HepG2 (cell line): Measurements from ENCODE around the gene FAM3B. TPM values are rescaled to one million over a fixed set of nuclear protein-coding genes. Genes with fewer than 3 reads are reported as not detected.

Experiments
- CSRNP1 ChIP-seq: sonication (generic); formaldehyde crosslinking; IDR thresholded peaks from 2 replicates; pipeline ENCODE4 v1.8.1; 2023; ENCODE audit warnings: mild to moderate bottlenecking, missing genetic modification reagents
- FOXA1 ChIP-seq, 2 experiments: fragments of 450-650 bp in 1 of 2; sonication (generic) in 1 of 2; formaldehyde crosslinking in 1 of 2; IDR thresholded peaks; 2 replicates each; pipeline versions ENCODE4 v1.4.0 to v1.6.1; 2016 to 2020; ENCODE audit warnings: missing genetic modification reagents in 1 of 2
- JUND ChIP-seq: sonication (generic); formaldehyde crosslinking; IDR thresholded peaks from 2 replicates; pipeline ENCODE4 v1.8.0; 2022; ENCODE audit warnings: mild to moderate bottlenecking, missing genetic modification reagents
- RAD51 ChIP-seq: fragments of 450-650 bp; IDR thresholded peaks from 2 replicates; pipeline ENCODE4 v1.6.1; 2016; ENCODE audit warnings: borderline replicate concordance
- TERF1 ChIP-seq: sonication (generic); formaldehyde crosslinking; IDR thresholded peaks from 2 replicates; pipeline ENCODE4 v1.8.0; 2022; ENCODE audit warnings: mild to moderate bottlenecking, missing genetic modification reagents, moderate library complexity
- ZFYVE20 ChIP-seq: sonication (generic); formaldehyde crosslinking; IDR thresholded peaks from 2 replicates; pipeline ENCODE4 v1.8.0; 2023; ENCODE audit warnings: low read depth, mild to moderate bottlenecking, moderate library complexity, missing genetic modification reagents, borderline replicate concordance
- ZMYM2 ChIP-seq: sonication (generic); formaldehyde crosslinking; IDR thresholded peaks from 2 replicates; pipeline ENCODE4 v1.8.0; 2022; ENCODE audit warnings: mild to moderate bottlenecking, missing genetic modification reagents
- ZNF256 ChIP-seq: sonication (generic); formaldehyde crosslinking; conservative IDR thresholded peaks from 2 replicates; pipeline ENCODE4 v1.4.0; 2020; ENCODE audit warnings: missing genetic modification reagents
- ZNF343 ChIP-seq: sonication (generic); formaldehyde crosslinking; IDR thresholded peaks from 2 replicates; pipeline ENCODE4 v1.4.0; 2020; ENCODE audit warnings: mild to moderate bottlenecking, missing genetic modification reagents
- ZNF839 ChIP-seq: sonication (generic); formaldehyde crosslinking; IDR thresholded peaks from 2 replicates; pipeline ENCODE4 v1.4.0; 2020; ENCODE audit warnings: missing genetic modification reagents, mild to moderate bottlenecking, borderline replicate concordance
- polyA plus RNA-seq, 8 experiments: library from polyadenylated mRNA; depleted of rRNA in 3 of 8; stranded (reverse) in 7 of 8; unstranded in 1 of 8; fragments of >200 nt; fragmentation: Illumina TruSeq in 4 of 8; extraction: Trizol in 4 of 8; gene quantifications; 2 replicates each; pipeline versions ENCODE4 v1.2.1 to v1.2.3, GENCODE V29; 2011 to 2016; ENCODE audit warnings: low read depth in 4 of 8, missing spikeins in 1 of 8, mixed read lengths in 1 of 8; ENCODE audit not compliant: insufficient read depth in 1 of 8
- total RNA-seq, 5 experiments: library from RNA; depleted of rRNA; stranded (reverse); fragments of >200 nt; fragmentation: Illumina TruSeq; extraction: Trizol; gene quantifications; 2 replicates each; pipeline ENCODE4 v1.2.3, GENCODE V29; 2016; ENCODE audit warnings: low read depth in 1 of 5
- TF ChIP-seq, protein P1 (sequence below): sonication (generic); formaldehyde crosslinking; IDR thresholded peaks from 2 replicates; pipeline ENCODE4 v1.5.0; 2020; ENCODE audit warnings: missing genetic modification reagents, mild to moderate bottlenecking, borderline replicate concordance
- TF ChIP-seq, protein P2 (sequence below): sonication (generic); formaldehyde crosslinking; IDR thresholded peaks from 2 replicates; pipeline ENCODE4 v1.9.0; 2022; ENCODE audit warnings: missing genetic modification reagents, mild to moderate bottlenecking, borderline replicate concordance
- TF ChIP-seq, protein P3 (sequence below): sonication (generic); formaldehyde crosslinking; IDR thresholded peaks from one replicate; pipeline ENCODE4 v1.5.1; 2020; ENCODE audit warnings: mild to moderate bottlenecking, missing genetic modification reagents; ENCODE audit errors: not compliant biosample characterization

The FAM3B gene
- total and polyA plus RNA-seq, 2 of the 13 experiments (the other 11 are each of a cell fraction or from before 2014, with no cell fraction given): 46.5 to 62.0 TPM

GRCh38 chr21:41322496-41323382 is 6.1 kb downstream of the FAM3B start (continued):
- TF ChIP-seq ZNF839: peak; percentile 76; the same call in 1 of the 2 replicates
- TF ChIP-seq, protein P1, sequence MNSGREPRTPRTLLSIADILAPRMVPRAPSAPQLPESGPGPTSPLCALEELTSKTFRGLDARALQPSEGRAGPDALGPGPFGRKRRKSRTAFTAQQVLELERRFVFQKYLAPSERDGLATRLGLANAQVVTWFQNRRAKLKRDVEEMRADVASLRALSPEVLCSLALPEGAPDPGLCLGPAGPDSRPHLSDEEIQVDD (CRISPR knock-in tag): no peak
- TF ChIP-seq RAD51: no peak
- no peak for TF ChIP-seq ZNF343 (CRISPR knock-in tag)
- TF ChIP-seq ZFYVE20 (CRISPR knock-in tag): 0 out of 2 replicates have a peak, but pooled peaks have one; percentile 62
- TF ChIP-seq CSRNP1: no peak
- TF ChIP-seq ZNF256 (CRISPR knock-in tag): no peak; the same call in 1 of the 2 replicates
- TF ChIP-seq, protein P2, sequence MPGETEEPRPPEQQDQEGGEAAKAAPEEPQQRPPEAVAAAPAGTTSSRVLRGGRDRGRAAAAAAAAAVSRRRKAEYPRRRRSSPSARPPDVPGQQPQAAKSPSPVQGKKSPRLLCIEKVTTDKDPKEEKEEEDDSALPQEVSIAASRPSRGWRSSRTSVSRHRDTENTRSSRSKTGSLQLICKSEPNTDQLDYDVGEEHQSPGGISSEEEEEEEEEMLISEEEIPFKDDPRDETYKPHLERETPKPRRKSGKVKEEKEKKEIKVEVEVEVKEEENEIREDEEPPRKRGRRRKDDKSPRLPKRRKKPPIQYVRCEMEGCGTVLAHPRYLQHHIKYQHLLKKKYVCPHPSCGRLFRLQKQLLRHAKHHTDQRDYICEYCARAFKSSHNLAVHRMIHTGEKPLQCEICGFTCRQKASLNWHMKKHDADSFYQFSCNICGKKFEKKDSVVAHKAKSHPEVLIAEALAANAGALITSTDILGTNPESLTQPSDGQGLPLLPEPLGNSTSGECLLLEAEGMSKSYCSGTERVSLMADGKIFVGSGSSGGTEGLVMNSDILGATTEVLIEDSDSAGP (CRISPR knock-in tag): peak; percentile 87; the same call in 1 of the 2 replicates
- TF ChIP-seq TERF1 (CRISPR knock-in tag): no peak
- TF ChIP-seq JUND (CRISPR knock-in tag): no peak
- TF ChIP-seq, protein P3, sequence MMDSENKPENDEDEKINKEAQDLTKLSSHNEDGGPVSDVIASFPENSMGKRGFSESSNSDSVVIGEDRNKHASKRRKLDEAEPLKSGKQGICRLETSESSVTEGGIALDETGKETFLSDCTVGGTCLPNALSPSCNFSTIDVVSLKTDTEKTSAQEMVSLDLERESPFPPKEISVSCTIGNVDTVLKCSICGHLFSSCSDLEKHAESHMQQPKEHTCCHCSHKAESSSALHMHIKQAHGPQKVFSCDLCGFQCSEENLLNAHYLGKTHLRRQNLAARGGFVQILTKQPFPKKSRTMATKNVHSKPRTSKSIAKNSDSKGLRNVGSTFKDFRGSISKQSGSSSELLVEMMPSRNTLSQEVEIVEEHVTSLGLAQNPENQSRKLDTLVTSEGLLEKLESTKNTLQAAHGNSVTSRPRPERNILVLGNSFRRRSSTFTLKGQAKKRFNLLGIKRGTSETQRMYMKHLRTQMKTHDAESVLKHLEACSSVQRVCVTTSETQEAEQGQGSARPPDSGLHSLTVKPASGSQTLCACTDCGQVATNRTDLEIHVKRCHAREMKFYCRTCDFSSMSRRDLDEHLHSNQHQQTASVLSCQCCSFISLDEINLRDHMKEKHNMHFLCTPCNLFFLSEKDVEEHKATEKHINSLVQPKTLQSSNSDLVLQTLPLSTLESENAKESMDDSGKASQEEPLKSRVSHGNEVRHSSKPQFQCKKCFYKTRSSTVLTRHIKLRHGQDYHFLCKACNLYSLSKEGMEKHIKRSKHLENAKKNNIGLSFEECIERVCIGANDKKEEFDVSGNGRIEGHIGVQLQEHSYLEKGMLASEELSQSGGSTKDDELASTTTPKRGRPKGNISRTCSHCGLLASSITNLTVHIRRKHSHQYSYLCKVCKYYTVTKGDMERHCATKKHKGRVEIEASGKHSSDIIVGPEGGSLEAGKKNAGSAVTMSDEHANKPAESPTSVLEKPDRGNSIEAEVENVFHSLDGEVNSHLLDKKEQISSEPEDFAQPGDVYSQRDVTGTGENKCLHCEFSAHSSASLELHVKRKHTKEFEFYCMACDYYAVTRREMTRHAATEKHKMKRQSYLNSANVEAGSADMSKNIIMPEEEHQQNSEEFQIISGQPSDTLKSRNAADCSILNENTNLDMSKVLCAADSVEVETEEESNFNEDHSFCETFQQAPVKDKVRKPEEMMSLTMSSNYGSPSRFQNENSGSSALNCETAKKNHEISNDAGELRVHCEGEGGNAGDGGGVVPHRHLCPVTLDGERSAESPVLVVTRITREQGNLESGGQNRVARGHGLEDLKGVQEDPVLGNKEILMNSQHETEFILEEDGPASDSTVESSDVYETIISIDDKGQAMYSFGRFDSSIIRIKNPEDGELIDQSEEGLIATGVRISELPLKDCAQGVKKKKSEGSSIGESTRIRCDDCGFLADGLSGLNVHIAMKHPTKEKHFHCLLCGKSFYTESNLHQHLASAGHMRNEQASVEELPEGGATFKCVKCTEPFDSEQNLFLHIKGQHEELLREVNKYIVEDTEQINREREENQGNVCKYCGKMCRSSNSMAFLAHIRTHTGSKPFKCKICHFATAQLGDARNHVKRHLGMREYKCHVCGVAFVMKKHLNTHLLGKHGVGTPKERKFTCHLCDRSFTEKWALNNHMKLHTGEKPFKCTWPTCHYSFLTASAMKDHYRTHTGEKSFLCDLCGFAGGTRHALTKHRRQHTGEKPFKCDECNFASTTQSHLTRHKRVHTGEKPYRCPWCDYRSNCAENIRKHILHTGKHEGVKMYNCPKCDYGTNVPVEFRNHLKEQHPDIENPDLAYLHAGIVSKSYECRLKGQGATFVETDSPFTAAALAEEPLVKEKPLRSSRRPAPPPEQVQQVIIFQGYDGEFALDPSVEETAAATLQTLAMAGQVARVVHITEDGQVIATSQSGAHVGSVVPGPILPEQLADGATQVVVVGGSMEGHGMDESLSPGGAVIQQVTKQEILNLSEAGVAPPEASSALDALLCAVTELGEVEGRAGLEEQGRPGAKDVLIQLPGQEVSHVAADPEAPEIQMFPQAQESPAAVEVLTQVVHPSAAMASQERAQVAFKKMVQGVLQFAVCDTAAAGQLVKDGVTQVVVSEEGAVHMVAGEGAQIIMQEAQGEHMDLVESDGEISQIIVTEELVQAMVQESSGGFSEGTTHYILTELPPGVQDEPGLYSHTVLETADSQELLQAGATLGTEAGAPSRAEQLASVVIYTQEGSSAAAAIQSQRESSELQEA (CRISPR knock-in tag): peak; percentile 64
- TF ChIP-seq FOXA1 (IDR thresholded peaks at IDR 0.05): peak; percentile 67
- peak; percentile 98 for TF ChIP-seq FOXA1 (CRISPR knock-in tag; IDR thresholded peaks at IDR 0.05)
- TF ChIP-seq ZMYM2 (CRISPR knock-in tag): no peak; the same call in 1 of the 2 replicates
